GM18526 (cell line): ENCODE data around the gene PRKCH.

Source experiments
- POLR2A ChIP-seq: IDR thresholded peaks from 3 replicates; pipeline ENCODE4 v1.6.1; 2011; ENCODE audit not compliant: insufficient read length; ENCODE audit errors: extremely low read depth

The PRKCH gene

DNA sequence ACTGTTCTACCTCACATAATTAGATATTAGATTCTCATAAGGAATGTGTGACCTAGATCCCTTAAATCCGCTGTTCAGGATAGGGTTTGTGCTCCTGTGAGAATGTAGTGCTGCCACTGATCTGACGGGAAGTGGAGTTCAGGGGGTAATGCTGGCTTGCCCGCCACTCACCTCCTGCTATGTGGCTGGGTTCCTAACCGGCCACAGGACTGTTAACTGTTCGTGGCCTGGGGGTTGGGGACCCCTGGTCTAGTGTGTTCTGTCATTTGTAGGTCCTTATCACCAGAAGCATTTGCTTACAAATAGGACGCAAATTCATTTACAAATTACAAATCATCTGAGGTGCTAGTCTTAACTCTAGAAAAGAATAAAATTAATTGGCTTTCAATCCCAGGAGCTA, 23.8 kb upstream of the PRKCH start:
- TF ChIP-seq POLR2A = no peak

DNA sequence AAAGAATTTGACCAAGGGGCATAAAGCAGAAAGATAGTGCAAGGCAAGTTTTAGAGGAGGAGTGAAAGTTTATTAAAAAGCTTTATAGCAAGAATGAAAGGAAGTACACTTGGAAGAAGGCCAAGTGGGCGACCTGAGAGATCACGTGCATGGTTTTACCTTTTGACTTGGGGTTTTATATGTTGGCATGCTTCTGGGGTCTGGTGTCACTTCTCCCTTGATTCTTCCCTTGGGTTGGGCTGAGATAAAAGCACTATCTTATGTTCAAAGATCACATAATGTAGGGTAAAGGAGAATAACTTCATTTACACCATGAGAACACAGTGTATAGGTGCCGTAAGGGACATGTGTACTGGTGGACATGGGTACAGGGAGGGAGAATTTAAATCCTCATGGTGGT, 22.6 kb upstream of the PRKCH start:
- no peak for TF ChIP-seq POLR2A

DNA sequence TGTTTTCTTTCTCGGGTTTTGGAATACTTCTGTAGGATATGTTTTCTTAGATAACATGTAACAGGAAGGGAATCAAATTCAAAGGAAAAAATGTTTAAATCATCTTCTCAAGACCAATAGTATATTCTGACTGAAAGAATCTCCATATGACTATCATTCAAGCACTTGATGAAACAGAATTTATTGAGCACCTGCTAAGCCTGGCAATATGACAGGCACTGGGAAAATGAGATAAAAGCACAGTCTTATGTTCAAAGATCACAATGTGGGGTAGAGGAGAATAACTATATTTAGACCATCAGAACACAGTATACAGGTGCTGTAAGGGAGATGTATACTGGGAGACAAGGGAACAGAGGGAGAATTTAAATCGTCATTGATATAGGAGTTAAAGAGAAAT, 21.2 kb upstream of the PRKCH start:
- TF ChIP-seq POLR2A = no peak

DNA sequence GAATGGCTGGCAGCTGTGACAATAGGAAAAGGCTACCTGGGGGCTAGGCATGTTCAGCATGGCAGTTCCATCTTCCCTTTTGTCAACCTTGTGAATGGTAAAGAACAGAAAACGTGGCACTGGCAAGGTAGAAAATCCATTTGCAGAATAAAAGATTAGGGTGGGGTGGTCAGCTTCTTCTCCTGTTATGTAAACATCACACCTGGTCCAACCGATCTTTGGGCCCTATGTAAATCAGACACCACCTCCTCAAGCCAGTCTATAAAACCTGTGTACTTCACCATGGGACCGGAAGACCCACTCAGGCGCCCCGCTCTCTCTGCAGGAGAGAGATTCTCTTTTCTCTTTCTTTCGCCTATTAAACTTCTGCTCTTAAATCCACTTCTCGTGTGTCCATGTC, 20.6 kb upstream of the PRKCH start:
- TF ChIP-seq POLR2A = no peak

DNA sequence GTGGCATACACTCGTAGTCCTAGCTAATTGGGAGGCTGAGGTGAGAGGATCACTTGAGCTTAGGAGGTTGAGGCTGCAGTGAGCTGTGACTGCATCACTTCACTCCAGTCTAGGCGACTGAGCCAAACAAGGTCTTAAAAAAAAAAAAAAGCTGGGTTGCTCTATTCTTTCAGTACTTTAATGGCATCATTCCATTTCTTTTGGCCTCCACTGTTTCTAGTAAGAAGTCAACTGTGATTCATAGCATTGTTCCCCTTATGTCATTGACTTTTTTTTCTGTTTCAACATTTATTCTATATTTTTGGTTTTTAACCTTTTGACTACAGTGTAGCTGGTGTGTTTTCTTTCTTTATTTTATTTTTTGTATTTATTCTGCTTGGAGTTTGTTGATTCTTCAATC, 16.7 kb upstream of the PRKCH start:
- TF ChIP-seq POLR2A = no peak

DNA sequence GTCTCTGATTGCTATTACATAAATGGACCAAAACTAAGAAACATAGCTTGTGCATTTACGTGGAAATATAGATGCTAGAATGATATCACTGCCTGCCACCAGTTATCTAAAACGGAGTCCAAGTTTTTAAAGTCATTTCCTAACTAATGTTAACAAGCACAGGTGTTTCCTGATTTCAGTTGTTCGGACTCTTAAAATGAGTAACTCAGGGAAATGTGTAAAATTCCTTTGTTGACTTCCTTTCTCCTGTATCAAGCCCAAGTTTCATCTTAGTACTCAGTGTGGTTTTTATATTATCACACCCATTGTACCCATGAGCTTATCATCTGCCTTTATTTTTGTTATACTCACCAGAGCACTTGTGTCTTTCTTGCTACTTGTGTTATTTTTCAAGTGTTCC, 13.2 kb upstream of the PRKCH start:
- no peak for TF ChIP-seq POLR2A

DNA sequence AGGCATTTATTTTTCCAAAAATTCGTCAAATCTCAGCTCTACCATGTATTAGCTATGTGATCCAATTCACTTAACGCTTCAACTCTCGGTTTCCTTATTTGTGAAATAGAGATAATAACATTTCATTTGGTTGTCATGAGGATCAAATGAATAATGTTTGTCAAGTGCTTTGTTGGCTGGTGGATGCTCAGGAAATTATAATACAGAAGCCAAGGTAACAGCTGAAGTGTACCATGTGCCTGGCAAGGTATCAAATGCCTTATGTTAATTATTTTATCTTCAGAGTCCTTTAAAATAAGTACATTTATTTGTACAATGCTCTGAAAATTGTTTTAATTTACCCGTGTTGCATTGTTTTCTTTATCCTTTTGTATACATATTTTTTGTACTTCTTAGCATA, 6.1 kb upstream of the PRKCH start:
- TF ChIP-seq POLR2A = no peak

DNA sequence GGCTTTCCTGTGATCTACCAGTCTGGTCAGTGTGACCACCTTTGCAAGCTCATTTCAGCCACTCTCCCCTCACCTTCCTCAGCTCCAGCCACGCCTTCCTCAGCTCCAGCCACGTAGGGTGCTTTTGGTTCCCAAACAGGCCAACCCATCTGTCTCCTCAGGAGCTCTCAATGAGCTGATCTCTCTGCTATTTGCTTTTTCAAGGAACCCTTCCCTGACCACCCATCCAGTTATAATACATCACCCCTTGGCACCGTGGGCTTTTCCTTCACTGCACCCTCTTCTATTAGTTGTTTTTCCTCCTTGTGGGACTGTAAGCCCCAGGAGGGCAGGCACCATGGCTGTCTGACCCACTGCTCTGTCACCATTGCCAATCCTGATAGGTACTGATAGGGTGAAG, 2.3 kb upstream of the PRKCH start:
- TF ChIP-seq POLR2A = no peak

DNA sequence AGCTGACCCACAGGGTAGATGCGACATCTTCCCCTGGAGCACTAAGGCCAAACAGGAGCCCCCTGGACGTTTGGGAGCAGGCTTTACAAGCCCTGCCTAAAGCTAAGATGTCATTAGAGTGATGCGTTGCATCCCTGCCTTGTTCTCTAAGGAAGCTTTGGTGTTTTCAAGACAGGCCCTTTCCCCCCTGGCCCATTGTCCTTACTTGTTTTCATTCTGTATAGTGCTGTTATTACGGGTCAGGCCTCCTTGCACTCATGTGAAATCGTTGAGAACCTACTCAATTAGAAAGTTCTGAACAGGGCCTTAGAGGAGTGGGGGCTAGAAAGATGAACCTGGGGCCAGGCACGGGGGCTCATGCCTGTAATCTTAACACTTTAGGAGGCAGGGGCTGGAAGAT, 1.7 kb upstream of the PRKCH start:
- no peak for TF ChIP-seq POLR2A

DNA sequence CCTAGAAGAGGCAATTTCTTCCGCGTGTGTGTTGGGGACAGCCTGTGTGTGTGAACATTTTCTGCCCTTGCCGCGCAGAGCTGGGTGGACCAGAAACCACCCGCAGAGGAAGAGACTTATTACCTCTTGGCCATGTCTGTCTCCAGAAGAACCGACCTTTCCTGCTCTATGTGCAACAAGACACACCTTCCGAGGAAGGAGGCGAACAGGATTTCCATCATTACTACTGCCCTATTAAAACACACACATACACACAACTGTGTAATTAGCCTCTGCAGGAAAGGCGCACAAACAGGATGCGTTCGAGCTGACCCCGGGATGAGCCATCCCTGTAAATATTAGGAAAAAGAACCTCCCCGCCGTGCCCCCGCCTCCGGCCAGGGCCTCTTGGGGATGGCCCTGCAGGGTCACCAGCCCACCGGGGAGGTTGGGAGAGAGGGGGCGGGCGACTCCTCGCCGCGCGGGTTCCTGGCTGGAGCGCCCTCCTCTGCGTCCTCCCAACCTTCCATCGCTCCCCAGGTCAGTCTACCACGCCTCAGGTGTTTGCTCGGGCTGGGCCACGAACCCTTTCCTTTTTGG, 484 bp upstream of the PRKCH start:
- no peak for TF ChIP-seq POLR2A

DNA sequence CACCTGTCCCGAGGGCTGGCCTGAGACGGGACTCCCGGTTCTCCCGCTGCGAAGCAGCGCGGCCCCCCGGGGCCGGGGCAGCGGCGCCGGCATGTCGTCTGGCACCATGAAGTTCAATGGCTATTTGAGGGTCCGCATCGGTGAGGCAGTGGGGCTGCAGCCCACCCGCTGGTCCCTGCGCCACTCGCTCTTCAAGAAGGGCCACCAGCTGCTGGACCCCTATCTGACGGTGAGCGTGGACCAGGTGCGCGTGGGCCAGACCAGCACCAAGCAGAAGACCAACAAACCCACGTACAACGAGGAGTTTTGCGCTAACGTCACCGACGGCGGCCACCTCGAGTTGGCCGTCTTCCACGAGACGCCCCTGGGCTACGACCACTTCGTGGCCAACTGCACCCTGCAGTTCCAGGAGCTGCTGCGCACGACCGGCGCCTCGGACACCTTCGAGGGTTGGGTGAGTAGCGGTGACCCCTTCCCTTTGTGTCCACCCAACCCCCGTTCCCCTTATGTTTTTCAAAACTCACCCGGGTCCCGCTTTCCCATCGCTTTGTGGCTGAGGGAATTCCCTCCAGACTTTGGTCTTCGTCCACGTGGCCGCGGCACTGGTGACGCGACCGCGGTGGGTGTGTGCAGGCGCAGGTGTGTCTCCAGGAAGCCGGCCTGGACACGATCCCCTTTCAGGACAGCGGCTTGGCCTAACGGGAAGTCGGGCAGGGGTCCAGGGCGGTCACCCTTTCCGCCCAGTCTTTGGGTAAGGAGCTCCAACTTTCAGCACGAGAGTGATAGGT, 826 bp downstream of the PRKCH start:
- TF ChIP-seq POLR2A = no peak

DNA sequence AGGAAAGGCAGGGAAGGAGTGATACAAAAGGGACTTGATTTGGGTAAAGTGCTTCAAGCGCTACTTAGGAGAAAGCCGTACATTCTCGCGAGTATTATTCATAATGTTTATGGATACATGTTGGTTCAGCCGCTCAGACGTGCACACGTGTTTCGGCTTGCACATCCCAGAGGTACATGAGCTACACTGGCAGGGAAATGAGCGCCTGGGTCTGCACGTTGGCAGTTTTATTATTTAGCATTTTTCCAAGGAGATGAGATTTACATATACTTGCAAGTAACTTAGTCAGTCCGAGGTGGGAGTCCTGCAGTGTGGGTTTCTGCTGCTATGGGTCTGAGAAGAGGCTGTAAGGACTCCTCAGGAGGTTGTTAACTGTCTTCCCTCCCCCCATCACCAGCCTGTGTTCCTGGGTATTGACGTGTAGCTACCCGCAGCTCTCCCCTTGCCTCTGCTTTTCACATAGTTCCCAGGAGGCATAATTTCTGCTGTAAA, 1.5 kb downstream of the PRKCH start:
- TF ChIP-seq POLR2A = no peak

DNA sequence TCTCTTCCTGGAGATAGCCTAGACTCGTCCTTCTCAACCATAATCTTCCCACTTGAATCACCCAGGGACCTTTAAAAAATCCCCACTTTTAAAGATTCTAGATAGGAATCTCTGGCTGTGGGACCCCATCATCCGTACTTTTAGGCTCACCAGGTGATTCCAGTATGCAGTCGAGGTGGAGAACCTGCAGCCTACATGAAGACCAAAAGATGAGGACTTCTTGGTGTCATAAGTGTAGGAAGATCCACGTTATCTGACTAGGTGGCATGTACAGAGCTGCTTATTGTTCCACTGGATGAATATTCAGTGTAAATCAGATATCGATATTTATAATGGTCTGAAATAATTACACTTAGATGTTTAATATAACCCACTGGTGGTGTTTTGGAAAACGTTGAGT, 2.6 kb downstream of the PRKCH start:
- no peak for TF ChIP-seq POLR2A

DNA sequence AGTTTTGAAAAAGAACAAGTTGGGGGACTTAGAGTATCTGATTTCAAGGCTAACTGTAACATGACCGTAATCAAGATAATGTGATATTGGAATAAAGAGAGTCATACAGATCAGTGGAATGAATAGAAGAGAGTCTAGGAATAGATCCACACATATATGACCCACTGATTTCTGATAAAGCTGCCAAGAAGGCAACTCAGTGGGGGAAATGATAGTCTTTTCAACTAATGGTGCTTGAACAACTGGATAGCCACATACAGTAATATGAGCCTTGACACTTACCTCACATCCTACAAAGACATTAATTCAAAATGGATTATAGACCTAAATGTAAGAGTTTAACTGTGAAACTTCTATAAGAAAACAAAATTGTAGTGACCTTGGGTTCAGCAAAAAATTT, 3.8 kb downstream of the PRKCH start:
- no peak for TF ChIP-seq POLR2A

DNA sequence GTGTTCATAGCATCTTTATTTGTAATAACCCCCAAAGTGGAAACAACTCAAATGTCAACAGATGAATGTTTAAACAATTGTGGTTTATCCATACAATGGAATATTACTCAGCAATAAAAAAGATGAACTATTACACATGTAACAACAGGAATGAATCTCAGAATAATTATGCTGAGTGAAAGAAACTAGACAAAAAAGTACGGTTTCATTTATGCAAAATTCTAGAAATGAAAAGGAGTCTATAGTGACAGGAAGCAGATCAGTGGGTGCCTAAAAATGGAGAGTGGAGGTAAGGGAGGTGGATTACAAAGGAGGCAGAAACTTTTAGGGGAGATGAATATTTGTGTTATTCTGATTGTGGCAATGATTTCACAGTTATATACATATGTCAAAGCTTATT, 4.8 kb downstream of the PRKCH start:
- no peak for TF ChIP-seq POLR2A

DNA sequence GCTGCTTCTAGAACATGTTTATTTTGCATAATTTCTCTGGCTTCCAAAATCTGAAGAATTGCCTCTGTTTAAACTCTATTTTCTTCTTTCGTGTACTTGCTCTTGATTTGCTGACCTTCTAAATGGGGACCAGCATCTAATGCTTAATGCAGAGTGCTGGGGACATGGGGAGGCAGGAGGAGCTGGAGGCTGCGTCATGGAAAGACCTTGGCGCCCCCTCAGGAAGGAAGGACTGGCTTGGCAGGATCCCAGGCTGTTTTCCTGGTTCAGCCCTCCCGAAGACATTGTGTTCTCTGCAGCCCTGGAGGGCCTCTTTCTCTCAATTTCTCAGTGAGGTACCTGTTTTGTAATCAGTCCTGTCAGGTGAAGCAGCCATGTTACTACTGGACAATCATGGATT, 5.5 kb downstream of the PRKCH start:
- no peak for TF ChIP-seq POLR2A

DNA sequence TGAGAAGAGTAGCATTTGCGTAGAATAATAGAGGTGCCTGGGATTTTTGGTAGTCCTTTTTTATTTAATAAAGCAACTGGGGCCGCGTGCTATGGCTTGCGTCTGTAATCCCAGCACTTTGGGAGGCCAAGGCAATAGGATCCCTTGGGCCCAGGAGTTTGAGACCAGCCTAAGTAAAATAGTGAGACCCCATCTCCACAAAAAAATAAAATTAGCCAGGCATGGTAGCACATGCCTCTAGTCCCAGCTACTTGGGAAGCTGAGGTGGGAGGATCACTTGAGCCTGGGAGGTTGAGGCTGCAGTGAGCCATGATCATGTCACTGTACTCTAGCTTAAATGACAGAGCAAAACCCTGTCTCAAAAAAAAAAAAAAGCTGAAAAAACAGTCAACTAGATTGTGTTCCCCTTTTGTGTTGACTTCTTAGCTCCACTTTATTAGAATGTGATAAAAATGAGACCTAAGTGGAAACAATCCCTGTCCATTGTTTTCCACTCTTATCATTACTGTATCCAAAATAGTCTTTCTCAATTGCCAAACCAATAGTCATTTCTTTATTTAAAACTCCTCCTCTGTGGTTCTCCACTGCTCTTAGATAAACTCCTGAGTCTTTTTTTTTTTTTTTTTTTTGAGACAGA, 7.4 kb downstream of the PRKCH start:
- no peak for TF ChIP-seq POLR2A

DNA sequence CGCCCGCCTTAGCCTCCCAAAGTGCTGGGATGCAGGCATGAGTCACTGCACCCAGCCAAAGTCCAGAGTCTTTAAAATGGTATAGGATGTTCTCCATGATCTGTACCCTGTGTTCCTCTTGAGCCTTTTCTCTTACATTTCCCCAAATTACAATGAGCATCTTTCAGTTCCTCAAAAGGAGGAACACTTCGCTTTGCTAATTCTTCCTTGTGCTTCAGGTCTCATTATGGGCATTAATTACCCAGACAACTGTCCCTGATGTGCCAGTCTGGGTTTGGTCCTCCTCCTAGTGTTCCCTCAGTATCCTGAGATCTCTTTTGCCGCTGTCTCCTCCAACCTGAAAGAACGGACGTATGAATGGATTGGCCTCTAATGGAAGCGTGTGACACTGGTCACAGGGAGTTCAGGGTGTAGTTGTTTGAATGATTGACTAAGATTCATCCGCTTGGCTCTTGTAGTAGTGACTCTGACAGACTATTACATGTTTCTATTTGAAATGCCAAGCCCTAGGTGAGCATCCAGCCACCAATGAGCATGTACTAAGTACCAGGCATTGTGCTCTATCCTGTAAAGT, 8.2 kb downstream of the PRKCH start:
- TF ChIP-seq POLR2A = no peak
